DND-41 (cell line): ENCODE measurements around the gene ARNT2.

Experiments
- ATAC-seq: fragments of 200-7000 bp; cut with Tn5 transposase; 3 replicates; pipeline ENCODE4 v1.9.1; 2021; ENCODE audit warnings: low read depth; ENCODE audit not compliant: insufficient read depth
- DNase-seq: peaks from one replicate; pipeline ENCODE4 v3.0.0-alpha.2; 2020
- H2AFZ ChIP-seq: 2 replicates; pipeline ENCODE4 v1.6.0; 2012; ENCODE audit warnings: low read depth, low read length
- H3K27ac ChIP-seq: 2 replicates; pipeline ENCODE4 v1.5.1; 2012; ENCODE audit warnings: low read length, inconsistent platforms
- H3K27me3 ChIP-seq: fragments of 200-600 bp; sonication (generic); 2 replicates; pipeline ENCODE4 v1.6.0; 2012; ENCODE audit warnings: low read length, mild to moderate bottlenecking, inconsistent platforms; ENCODE audit not compliant: insufficient read depth, poor library complexity
- H3K36me3 ChIP-seq: 2 replicates; pipeline ENCODE4 v1.5.1; 2012; ENCODE audit warnings: low read length, inconsistent platforms; ENCODE audit not compliant: insufficient read depth
- H3K4me1 ChIP-seq: 2 replicates; pipeline ENCODE4 v1.5.1; 2012; ENCODE audit warnings: mild to moderate bottlenecking, low read length; ENCODE audit not compliant: insufficient read depth
- H3K4me2 ChIP-seq: 2 replicates; pipeline ENCODE4 v1.6.0; 2012; ENCODE audit warnings: mild to moderate bottlenecking, moderate library complexity, low read length, inconsistent platforms; ENCODE audit not compliant: insufficient read depth
- H3K4me3 ChIP-seq, 2 experiments: fragments of 200-600 bp in 1 of 2; shearing (Covaris generic) in 1 of 2; 2 replicates each; pipeline ENCODE4 v1.5.1; 2012 to 2016; ENCODE audit warnings: inconsistent platforms in 2 of 2, low read length in 2 of 2, mild to moderate bottlenecking in 2 of 2, low read depth in 1 of 2, moderate library complexity in 1 of 2
- H3K79me2 ChIP-seq: 2 replicates; pipeline ENCODE4 v1.6.0; 2012; ENCODE audit warnings: low read length, inconsistent platforms; ENCODE audit not compliant: insufficient read depth
- H3K9ac ChIP-seq: 2 replicates; pipeline ENCODE4 v1.6.0; 2012; ENCODE audit warnings: low read depth, mild to moderate bottlenecking, inconsistent platforms, low read length, moderate library complexity
- H3K9me3 ChIP-seq: 2 replicates; pipeline ENCODE4 v1.5.1; 2012; ENCODE audit warnings: low read length, moderate library complexity, mild to moderate bottlenecking, inconsistent platforms; ENCODE audit not compliant: insufficient read depth, severe bottlenecking
- H4K20me1 ChIP-seq: 2 replicates; pipeline ENCODE4 v1.6.0; 2012; ENCODE audit warnings: low read length; ENCODE audit not compliant: insufficient read depth
- CTCF ChIP-seq: IDR thresholded peaks from 2 replicates; pipeline ENCODE4 v1.5.1; 2012; ENCODE audit warnings: borderline replicate concordance, low read length, moderate library complexity, mild to moderate bottlenecking; ENCODE audit not compliant: poor library complexity, severe bottlenecking; ENCODE audit errors: extremely low read depth
- EZH2 ChIP-seq: IDR thresholded peaks from 3 replicates; pipeline ENCODE4 v1.6.1; 2012; ENCODE audit warnings: borderline replicate concordance, low read depth, mild to moderate bottlenecking, moderate library complexity, low read length, inconsistent platforms; ENCODE audit not compliant: severe bottlenecking

The ARNT2 gene

GRCh38 chr15:80533790-80534333 is 129.7 kb downstream of the ARNT2 start:
- H3K9me3 ChIP-seq = no peaks in the 10 kb centered on the region
- DNase-seq = no peak
- H3K9ac ChIP-seq = no peak overlapping the region
- H3K4me3 ChIP-seq = no peak overlapping the region
- H3K27me3 ChIP-seq = peaks cover 2% of the 10 kb centered on the region
- no peak overlapping the region for H3K4me2 ChIP-seq
- TF ChIP-seq CTCF = no peak
- TF ChIP-seq EZH2 = no peak
- no peak overlapping the region for H3K27ac ChIP-seq
- H3K79me2 ChIP-seq = no peaks in the 10 kb centered on the region
- H3K4me1 ChIP-seq = no peaks in the 10 kb centered on the region
- no peak overlapping the region for H2AFZ ChIP-seq
- no peak for ATAC-seq
- H4K20me1 ChIP-seq = no peaks in the 10 kb centered on the region
- no peaks in the 10 kb centered on the region for H3K36me3 ChIP-seq

- Histone ChIP-seq H2AFZ (no peak overlapping the region), H3K27me3 (peaks cover 2% of the 10 kb centered on the region), H3K4me3 (no peak overlapping the region), H3K36me3 (no peaks in the 10 kb centered on the region), H3K79me2 (no peaks in the 10 kb centered on the region), H3K4me2 (no peak overlapping the region), H3K27ac (no peak overlapping the region), H3K9ac (no peak overlapping the region), H3K4me1 (no peaks in the 10 kb centered on the region), H3K9me3 (no peaks in the 10 kb centered on the region), H4K20me1 (no peaks in the 10 kb centered on the region)
- ATAC-seq (no peak), DNase-seq (no peak)
- no peak for TF ChIP-seq CTCF
- no peak for TF ChIP-seq EZH2
Observed at GRCh38 chr15:80536231-80536630, 132.0 kb downstream of the ARNT2 start.

- H2AFZ ChIP-seq = no peak overlapping the region
- no peak overlapping the region for H3K27ac ChIP-seq
- H3K36me3 ChIP-seq = no peaks in the 10 kb centered on the region
- H3K9me3 ChIP-seq = no peaks in the 10 kb centered on the region
- no peak overlapping the region for H3K9ac ChIP-seq
- DNase-seq (no peak), ATAC-seq (no peak)
- no peak overlapping the region for H3K4me2 ChIP-seq
- no peaks in the 10 kb centered on the region for H4K20me1 ChIP-seq
- no peaks in the 10 kb centered on the region for H3K4me1 ChIP-seq
- H3K4me3 ChIP-seq = no peak overlapping the region
- H3K79me2 ChIP-seq = no peaks in the 10 kb centered on the region
- TF ChIP-seq CTCF = no peak
- no peak for TF ChIP-seq EZH2
- peaks cover 2% of the 10 kb centered on the region for H3K27me3 ChIP-seq
Observed at GRCh38 chr15:80536716-80537115, 132.5 kb downstream of the ARNT2 start.

GRCh38 chr15:80545078-80545477 is 140.9 kb downstream of the ARNT2 start:
- H3K4me3 ChIP-seq = no peak overlapping the region
- ATAC-seq = no peak

More at GRCh38 chr15:80545078-80545477, 140.9 kb downstream of the ARNT2 start:
- H3K79me2 ChIP-seq = no peaks in the 10 kb centered on the region
- TF ChIP-seq CTCF (no peak), EZH2 (no peak)
- no peaks in the 10 kb centered on the region for H3K4me1 ChIP-seq
- no peak for DNase-seq
- no peaks in the 10 kb centered on the region for H4K20me1 ChIP-seq
- H2AFZ ChIP-seq = no peak overlapping the region
- H3K27ac ChIP-seq = no peak overlapping the region
- no peaks in the 10 kb centered on the region for H3K36me3 ChIP-seq
- no peak overlapping the region for H3K4me2 ChIP-seq
- H3K27me3 ChIP-seq = no peaks in the 10 kb centered on the region
- no peaks in the 10 kb centered on the region for H3K9me3 ChIP-seq
- H3K9ac ChIP-seq = no peak overlapping the region
